Liver (tissue), 9 donors: Measurements from ENCODE around the gene SEMA4F. TPM values are rescaled to one million over a fixed set of nuclear protein-coding genes. Genes with fewer than 3 reads are reported as not detected.

ENCODE experiments used
- DNase-seq: peaks from one replicate; pipeline ENCODE4 v3.0.0-alpha.2; 2017; ENCODE audit warnings: low spot score
- H3K27ac ChIP-seq, 2 donors: one replicate each; pipeline ENCODE4 v1.7.0; 2013; ENCODE audit warnings: inconsistent platforms in 2 of 2, low read length in 2 of 2, control low read depth in 1 of 2, low read depth in 1 of 2, mild to moderate bottlenecking in 1 of 2
- H3K27me3 ChIP-seq, 4 donors: one replicate each; pipeline versions ENCODE4 v1.6.1 to v1.7.0; 2013; ENCODE audit warnings: low read length in 3 of 4, inconsistent platforms in 1 of 4, mild to moderate bottlenecking in 1 of 4, moderate library complexity in 1 of 4; ENCODE audit not compliant: control insufficient read depth in 4 of 4, insufficient read depth in 4 of 4
- H3K36me3 ChIP-seq, 4 donors: one replicate each; pipeline versions ENCODE4 v1.6.1 to v1.7.0; 2013; ENCODE audit warnings: low read length in 3 of 4, mild to moderate bottlenecking in 3 of 4, low read depth in 1 of 4, moderate library complexity in 1 of 4; ENCODE audit not compliant: control insufficient read depth in 4 of 4, insufficient read depth in 3 of 4
- H3K4me1 ChIP-seq, 4 donors: one replicate each; pipeline versions ENCODE4 v1.6.1 to v1.7.0; 2013; ENCODE audit warnings: low read length in 3 of 4, mild to moderate bottlenecking in 3 of 4, moderate library complexity in 1 of 4; ENCODE audit not compliant: control insufficient read depth in 4 of 4, insufficient read depth in 4 of 4
- H3K4me3 ChIP-seq, 3 donors: one replicate each; pipeline versions ENCODE4 v1.6.1 to v1.7.0; 2013; ENCODE audit warnings: low read length in 3 of 3, control low read depth in 1 of 3, low read depth in 1 of 3, mild to moderate bottlenecking in 1 of 3
- H3K9ac ChIP-seq, 2 donors: one replicate each; pipeline ENCODE4 v1.7.0; 2013; ENCODE audit warnings: low read length in 2 of 2, mild to moderate bottlenecking in 2 of 2, moderate library complexity in 2 of 2, control low read depth in 1 of 2, low read depth in 1 of 2
- H3K9me3 ChIP-seq, 4 donors: one replicate each; pipeline versions ENCODE4 v1.6.1 to v1.7.0; 2013; ENCODE audit warnings: low read length in 3 of 4; ENCODE audit not compliant: control insufficient read depth in 4 of 4
- FOXA1 ChIP-seq: IDR thresholded peaks from 2 replicates; pipeline ENCODE4 v1.6.1; 2016; ENCODE audit warnings: antibody characterized with exemption
- FOXA2 ChIP-seq: IDR thresholded peaks from 2 replicates; pipeline ENCODE4 v1.6.1; 2016; ENCODE audit warnings: antibody characterized with exemption
- GABPA ChIP-seq, 2 donors: IDR thresholded peaks in 1 of 2; conservative IDR thresholded peaks in 1 of 2; 2 replicates each; pipeline ENCODE4 v1.6.1; 2016; ENCODE audit warnings: antibody characterized with exemption in 2 of 2, mild to moderate bottlenecking in 1 of 2, moderate library complexity in 1 of 2
- HNF4A ChIP-seq, 2 donors: conservative IDR thresholded peaks; 2 replicates each; pipeline ENCODE4 v1.6.1; 2016; ENCODE audit warnings: antibody characterized with exemption in 2 of 2, mild to moderate bottlenecking in 2 of 2
- RAD21 ChIP-seq, 2 donors: IDR thresholded peaks; 2 replicates each; pipeline ENCODE4 v1.6.1; 2016; ENCODE audit warnings: antibody characterized with exemption in 2 of 2, mild to moderate bottlenecking in 2 of 2
- RXRA ChIP-seq, 2 donors: IDR thresholded peaks; 2 replicates each; pipeline ENCODE4 v1.6.1; 2017 to 2018; ENCODE audit warnings: antibody characterized with exemption in 2 of 2, mild to moderate bottlenecking in 1 of 2
- SP1 ChIP-seq: IDR thresholded peaks from 2 replicates; pipeline ENCODE4 v1.6.1; 2018; ENCODE audit warnings: antibody characterized with exemption, mild to moderate bottlenecking
- YY1 ChIP-seq: IDR thresholded peaks from 2 replicates; pipeline ENCODE4 v1.6.1; 2016; ENCODE audit warnings: antibody characterized with exemption, mild to moderate bottlenecking
- WGBS: extraction: QIAGEN DNeasy Blood & Tissue Kit; methylation state at CpG from one replicate; pipeline ENCODE4 v1.1.7; 2013; 5-methylcytosine and 5-hydroxymethylcytosine counted together
- polyA plus RNA-seq, 2 donors: library from polyadenylated mRNA; stranded (reverse) in 1 of 2; unstranded in 1 of 2; fragments of 200-250 nt in 1 of 2; fragments of >200 nt in 1 of 2; fragmentation: Nextera tagmentation in 1 of 2; extraction: Ambion mirVana in 1 of 2; gene quantifications; one replicate each; pipeline versions ENCODE4 v1.2.1 to v1.2.3, GENCODE V29; 2013 to 2015
- total RNA-seq, 2 donors: library from RNA; depleted of rRNA; stranded (reverse); fragments of >200 nt; gene quantifications; one replicate each; pipeline ENCODE4 v1.2.3, GENCODE V29; 2014
- TF ChIP-seq, protein P1 (sequence below): fragments of 150-350 bp; IDR thresholded peaks from 2 replicates; pipeline ENCODE4 v1.5.1; 2017; ENCODE audit warnings: improper control_type of control experiment, low read depth, low read length; ENCODE audit not compliant: missing input control
- TF ChIP-seq, protein P2 (sequence below): IDR thresholded peaks from 2 replicates; pipeline ENCODE4 v1.6.1; 2016; ENCODE audit warnings: antibody characterized with exemption, mild to moderate bottlenecking
- TF ChIP-seq, protein P3 (sequence below): IDR thresholded peaks from 2 replicates; pipeline ENCODE4 v1.6.1; 2016; ENCODE audit warnings: antibody characterized with exemption
- TF ChIP-seq, protein P4 (sequence below): IDR thresholded peaks from 2 replicates; pipeline ENCODE4 v1.6.1; 2016; ENCODE audit warnings: antibody characterized with exemption
- donor health status: healthy.
- donor health status: healthy.
- donor health status: healthy.
- donor health status: healthy.
- donor health status: healthy.

Gene SEMA4F
- total and polyA plus RNA-seq, 4 donors, result 0.57 to 1.1 (median 0.96) TPM

DNA sequence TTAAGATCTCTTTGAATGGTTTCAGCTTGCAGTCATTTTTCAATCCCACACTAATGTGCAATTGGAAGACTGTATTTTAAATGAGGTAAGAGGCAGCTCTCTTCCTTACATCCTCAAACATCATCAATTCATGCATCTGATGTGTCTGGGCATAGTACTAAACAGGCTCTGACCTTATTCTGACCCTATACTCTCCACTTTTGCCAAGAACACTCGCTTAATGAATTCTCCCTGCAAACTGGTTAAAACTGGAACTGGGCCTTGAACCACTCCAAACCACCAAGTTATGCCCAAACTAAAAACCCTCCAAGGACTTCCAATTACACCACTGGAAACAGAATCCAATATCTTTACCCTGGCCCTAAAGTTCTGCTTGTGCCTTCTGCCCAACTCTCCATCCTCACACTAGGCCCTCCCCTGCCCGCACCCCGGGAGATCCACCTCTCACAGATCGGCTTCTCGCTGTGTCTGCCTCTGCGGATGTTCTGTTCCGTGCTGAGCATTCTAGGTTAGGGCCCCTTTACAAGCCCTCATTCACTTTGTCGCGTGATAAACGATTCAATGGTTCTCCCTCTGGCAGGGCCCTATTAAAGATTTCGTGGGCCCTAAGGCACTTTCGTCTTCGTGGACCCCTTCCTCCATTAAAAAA is 7.1 kb upstream of the SEMA4F start (continued):
- TF ChIP-seq, protein P1, sequence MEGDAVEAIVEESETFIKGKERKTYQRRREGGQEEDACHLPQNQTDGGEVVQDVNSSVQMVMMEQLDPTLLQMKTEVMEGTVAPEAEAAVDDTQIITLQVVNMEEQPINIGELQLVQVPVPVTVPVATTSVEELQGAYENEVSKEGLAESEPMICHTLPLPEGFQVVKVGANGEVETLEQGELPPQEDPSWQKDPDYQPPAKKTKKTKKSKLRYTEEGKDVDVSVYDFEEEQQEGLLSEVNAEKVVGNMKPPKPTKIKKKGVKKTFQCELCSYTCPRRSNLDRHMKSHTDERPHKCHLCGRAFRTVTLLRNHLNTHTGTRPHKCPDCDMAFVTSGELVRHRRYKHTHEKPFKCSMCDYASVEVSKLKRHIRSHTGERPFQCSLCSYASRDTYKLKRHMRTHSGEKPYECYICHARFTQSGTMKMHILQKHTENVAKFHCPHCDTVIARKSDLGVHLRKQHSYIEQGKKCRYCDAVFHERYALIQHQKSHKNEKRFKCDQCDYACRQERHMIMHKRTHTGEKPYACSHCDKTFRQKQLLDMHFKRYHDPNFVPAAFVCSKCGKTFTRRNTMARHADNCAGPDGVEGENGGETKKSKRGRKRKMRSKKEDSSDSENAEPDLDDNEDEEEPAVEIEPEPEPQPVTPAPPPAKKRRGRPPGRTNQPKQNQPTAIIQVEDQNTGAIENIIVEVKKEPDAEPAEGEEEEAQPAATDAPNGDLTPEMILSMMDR, result no peak
- TF ChIP-seq FOXA2 (no peak), HNF4A (conservative IDR thresholded peaks at IDR 0.05) (no peak), GABPA (IDR thresholded peaks at IDR 0.05 in 1 of 2, conservative IDR thresholded peaks at IDR 0.05 in 1 of 2) (no peak)

DNA sequence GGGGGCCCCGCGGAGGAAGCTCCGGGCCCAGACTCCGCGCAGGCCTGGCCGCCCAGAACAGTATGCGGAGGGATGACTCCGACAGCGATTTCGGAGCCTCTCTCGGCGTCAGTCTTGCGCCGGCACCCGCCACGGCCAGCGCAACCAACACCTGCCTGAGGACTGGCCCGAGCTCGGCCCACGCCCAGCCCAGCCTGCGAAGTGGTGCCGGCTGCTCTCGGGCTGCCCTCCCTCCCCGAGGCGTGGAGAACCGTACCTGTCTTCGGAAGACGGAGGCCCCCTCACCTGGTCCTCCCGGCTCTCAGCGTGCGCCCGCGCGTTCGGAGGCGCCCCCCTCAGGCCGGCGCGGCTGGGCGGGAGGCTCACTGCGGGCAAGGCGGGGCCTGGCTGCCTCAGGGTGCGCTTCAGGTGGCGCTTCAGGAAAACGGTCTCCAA is 6.0 kb upstream of the SEMA4F start, which contains the start of gene M1AP:
TSS of gene M1AP (minus strand) at position 322 of the 435 bp plus-strand sequence. CDS start 8,055 bp downstream, outside the sequence.
- no peak within 1 kb of the TSS for H3K9ac ChIP-seq
- TF ChIP-seq, protein P2, sequence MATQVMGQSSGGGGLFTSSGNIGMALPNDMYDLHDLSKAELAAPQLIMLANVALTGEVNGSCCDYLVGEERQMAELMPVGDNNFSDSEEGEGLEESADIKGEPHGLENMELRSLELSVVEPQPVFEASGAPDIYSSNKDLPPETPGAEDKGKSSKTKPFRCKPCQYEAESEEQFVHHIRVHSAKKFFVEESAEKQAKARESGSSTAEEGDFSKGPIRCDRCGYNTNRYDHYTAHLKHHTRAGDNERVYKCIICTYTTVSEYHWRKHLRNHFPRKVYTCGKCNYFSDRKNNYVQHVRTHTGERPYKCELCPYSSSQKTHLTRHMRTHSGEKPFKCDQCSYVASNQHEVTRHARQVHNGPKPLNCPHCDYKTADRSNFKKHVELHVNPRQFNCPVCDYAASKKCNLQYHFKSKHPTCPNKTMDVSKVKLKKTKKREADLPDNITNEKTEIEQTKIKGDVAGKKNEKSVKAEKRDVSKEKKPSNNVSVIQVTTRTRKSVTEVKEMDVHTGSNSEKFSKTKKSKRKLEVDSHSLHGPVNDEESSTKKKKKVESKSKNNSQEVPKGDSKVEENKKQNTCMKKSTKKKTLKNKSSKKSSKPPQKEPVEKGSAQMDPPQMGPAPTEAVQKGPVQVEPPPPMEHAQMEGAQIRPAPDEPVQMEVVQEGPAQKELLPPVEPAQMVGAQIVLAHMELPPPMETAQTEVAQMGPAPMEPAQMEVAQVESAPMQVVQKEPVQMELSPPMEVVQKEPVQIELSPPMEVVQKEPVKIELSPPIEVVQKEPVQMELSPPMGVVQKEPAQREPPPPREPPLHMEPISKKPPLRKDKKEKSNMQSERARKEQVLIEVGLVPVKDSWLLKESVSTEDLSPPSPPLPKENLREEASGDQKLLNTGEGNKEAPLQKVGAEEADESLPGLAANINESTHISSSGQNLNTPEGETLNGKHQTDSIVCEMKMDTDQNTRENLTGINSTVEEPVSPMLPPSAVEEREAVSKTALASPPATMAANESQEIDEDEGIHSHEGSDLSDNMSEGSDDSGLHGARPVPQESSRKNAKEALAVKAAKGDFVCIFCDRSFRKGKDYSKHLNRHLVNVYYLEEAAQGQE, result no peak
- TF ChIP-seq, protein P3, sequence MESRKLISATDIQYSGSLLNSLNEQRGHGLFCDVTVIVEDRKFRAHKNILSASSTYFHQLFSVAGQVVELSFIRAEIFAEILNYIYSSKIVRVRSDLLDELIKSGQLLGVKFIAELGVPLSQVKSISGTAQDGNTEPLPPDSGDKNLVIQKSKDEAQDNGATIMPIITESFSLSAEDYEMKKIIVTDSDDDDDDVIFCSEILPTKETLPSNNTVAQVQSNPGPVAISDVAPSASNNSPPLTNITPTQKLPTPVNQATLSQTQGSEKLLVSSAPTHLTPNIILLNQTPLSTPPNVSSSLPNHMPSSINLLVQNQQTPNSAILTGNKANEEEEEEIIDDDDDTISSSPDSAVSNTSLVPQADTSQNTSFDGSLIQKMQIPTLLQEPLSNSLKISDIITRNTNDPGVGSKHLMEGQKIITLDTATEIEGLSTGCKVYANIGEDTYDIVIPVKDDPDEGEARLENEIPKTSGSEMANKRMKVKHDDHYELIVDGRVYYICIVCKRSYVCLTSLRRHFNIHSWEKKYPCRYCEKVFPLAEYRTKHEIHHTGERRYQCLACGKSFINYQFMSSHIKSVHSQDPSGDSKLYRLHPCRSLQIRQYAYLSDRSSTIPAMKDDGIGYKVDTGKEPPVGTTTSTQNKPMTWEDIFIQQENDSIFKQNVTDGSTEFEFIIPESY, result no peak
- TF ChIP-seq, protein P4, sequence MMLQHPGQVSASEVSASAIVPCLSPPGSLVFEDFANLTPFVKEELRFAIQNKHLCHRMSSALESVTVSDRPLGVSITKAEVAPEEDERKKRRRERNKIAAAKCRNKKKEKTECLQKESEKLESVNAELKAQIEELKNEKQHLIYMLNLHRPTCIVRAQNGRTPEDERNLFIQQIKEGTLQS, result no peak
- no peak for TF ChIP-seq HNF4A (conservative IDR thresholded peaks at IDR 0.05)
- no peak for TF ChIP-seq SP1
- TF ChIP-seq GABPA (IDR thresholded peaks at IDR 0.05 in 1 of 2, conservative IDR thresholded peaks at IDR 0.05 in 1 of 2), result no peak
- no peak for TF ChIP-seq RAD21 (IDR thresholded peaks at IDR 0.05)
- no peak for TF ChIP-seq YY1
- TF ChIP-seq FOXA1, result no peak
- TF ChIP-seq RXRA (IDR thresholded peaks at IDR 0.05), result no peak
- H3K27ac ChIP-seq, result no peak within 1 kb of the TSS
- DNase-seq, result no peak
- H3K27me3 ChIP-seq, result peaks cover 0 to 6% (median 3%) of the 10 kb centered on the region in 4 donors
- no peak within 1 kb of the TSS for H3K4me3 ChIP-seq
- H3K9me3 ChIP-seq, result peaks cover 0 to 2% (median 0%) of the 10 kb centered on the region in 4 donors
- H3K4me1 ChIP-seq, result peaks cover 0 to 4% (median 2%) of the 10 kb centered on the region in 4 donors
- 22% methylated on average over 45 of the region's 45 CpGs for WGBS
- H3K36me3 ChIP-seq, result no peaks in the 10 kb centered on the region
